Gastroesophageal sphincter (tissue), 3 donors: ENCODE measurements around the gene NUDT15.

Experiments used
- EP300 ChIP-seq: sonication (generic); formaldehyde crosslinking; IDR thresholded peaks from one replicate; pipeline ENCODE4 v1.6.1; 2017; ENCODE audit warnings: antibody characterized with exemption, mild to moderate bottlenecking
- POLR2A ChIP-seq, 2 donors: fragments of 450-650 bp; IDR thresholded peaks; one replicate each; pipeline ENCODE4 v1.6.1; 2017; ENCODE audit warnings: antibody characterized with exemption in 2 of 2, mild to moderate bottlenecking in 2 of 2, moderate library complexity in 1 of 2
- POLR2AphosphoS5 ChIP-seq: sonication (generic); formaldehyde crosslinking; IDR thresholded peaks from one replicate; pipeline ENCODE4 v1.6.1; 2017; ENCODE audit warnings: antibody characterized with exemption
- TF ChIP-seq, protein P1 (sequence below), 4 experiments: fragments of 200-600 bp in 2 of 4; fragments of 450-650 bp in 2 of 4; sonication (generic) in 1 of 4; IDR thresholded peaks; one replicate each; pipeline ENCODE4 v1.5.1; 2017 to 2019; ENCODE audit warnings: antibody characterized with exemption in 4 of 4, mild to moderate bottlenecking in 2 of 4, moderate library complexity in 2 of 4

DNA sequence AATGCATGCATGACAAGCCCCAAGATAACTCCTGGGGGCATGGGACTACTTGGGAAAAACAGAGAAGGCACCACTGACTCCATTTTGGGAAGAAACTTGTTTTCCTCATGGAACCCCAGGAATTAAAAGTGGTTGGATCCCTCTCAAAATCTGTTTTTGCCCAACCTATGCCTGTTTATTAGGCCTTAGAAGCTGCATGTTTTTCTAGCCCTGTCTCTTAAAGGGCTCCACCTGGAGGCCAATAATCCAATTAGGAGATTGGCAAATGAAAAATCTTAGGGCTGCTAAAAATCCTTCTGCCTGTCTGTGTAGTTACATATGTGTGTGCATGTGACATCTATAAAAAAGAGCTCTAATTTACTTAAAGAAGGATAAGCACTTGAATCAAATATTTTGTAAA is 30.5 kb downstream of the NUDT15 start:
- TF ChIP-seq, protein P1, sequence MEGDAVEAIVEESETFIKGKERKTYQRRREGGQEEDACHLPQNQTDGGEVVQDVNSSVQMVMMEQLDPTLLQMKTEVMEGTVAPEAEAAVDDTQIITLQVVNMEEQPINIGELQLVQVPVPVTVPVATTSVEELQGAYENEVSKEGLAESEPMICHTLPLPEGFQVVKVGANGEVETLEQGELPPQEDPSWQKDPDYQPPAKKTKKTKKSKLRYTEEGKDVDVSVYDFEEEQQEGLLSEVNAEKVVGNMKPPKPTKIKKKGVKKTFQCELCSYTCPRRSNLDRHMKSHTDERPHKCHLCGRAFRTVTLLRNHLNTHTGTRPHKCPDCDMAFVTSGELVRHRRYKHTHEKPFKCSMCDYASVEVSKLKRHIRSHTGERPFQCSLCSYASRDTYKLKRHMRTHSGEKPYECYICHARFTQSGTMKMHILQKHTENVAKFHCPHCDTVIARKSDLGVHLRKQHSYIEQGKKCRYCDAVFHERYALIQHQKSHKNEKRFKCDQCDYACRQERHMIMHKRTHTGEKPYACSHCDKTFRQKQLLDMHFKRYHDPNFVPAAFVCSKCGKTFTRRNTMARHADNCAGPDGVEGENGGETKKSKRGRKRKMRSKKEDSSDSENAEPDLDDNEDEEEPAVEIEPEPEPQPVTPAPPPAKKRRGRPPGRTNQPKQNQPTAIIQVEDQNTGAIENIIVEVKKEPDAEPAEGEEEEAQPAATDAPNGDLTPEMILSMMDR (IDR thresholded peaks at IDR 0.05): no peak
- TF ChIP-seq POLR2A (IDR thresholded peaks at IDR 0.05): no peak
- TF ChIP-seq EP300: no peak
- TF ChIP-seq POLR2AphosphoS5: no peak
